H9 (cell line): Measurements from ENCODE around the gene RASA2. TPM values are rescaled to one million over a fixed set of nuclear protein-coding genes. Genes with fewer than 3 reads are reported as not detected.

Experiments
- DNase-seq: peaks from one replicate; pipeline ENCODE4 v3.0.0-alpha.2; 2017
- H2AFZ ChIP-seq: one replicate; pipeline ENCODE4 v1.6.1; 2013; ENCODE audit warnings: mild to moderate bottlenecking, low read length, control low read depth, moderate library complexity
- H2AK5ac ChIP-seq: 2 replicates; pipeline ENCODE4 v1.6.1; 2013; ENCODE audit warnings: low read length, control low read depth, mixed read lengths; ENCODE audit not compliant: insufficient read length
- H2BK120ac ChIP-seq: one replicate; pipeline ENCODE4 v1.6.1; 2013; ENCODE audit warnings: low read depth, mild to moderate bottlenecking, low read length, control low read depth, inconsistent platforms; ENCODE audit not compliant: poor library complexity, severe bottlenecking
- H2BK12ac ChIP-seq: 2 replicates; pipeline ENCODE4 v1.6.1; 2013; ENCODE audit warnings: low read length, control low read depth, mixed read lengths, low read depth; ENCODE audit not compliant: insufficient read length
- H2BK15ac ChIP-seq: 2 replicates; pipeline ENCODE4 v1.6.1; 2013; ENCODE audit warnings: low read depth, low read length, control low read depth
- H2BK20ac ChIP-seq: one replicate; pipeline ENCODE4 v1.6.1; 2013; ENCODE audit warnings: low read depth, mild to moderate bottlenecking, low read length, control low read depth, inconsistent platforms; ENCODE audit not compliant: poor library complexity, severe bottlenecking
- H2BK5ac ChIP-seq: 2 replicates; pipeline ENCODE4 v1.6.1; 2013; ENCODE audit warnings: low read length, control low read depth, mixed read lengths; ENCODE audit not compliant: insufficient read length
- H3K14ac ChIP-seq: 2 replicates; pipeline ENCODE4 v1.6.1; 2013; ENCODE audit warnings: low read length, control low read depth; ENCODE audit not compliant: insufficient read depth
- H3K18ac ChIP-seq: 2 replicates; pipeline ENCODE4 v1.6.1; 2013; ENCODE audit warnings: low read depth, mild to moderate bottlenecking, mixed read lengths, low read length, control low read depth; ENCODE audit not compliant: insufficient read length
- H3K23ac ChIP-seq: 2 replicates; pipeline ENCODE4 v1.6.1; 2013; ENCODE audit warnings: low read length, control low read depth, mixed read lengths, low read depth; ENCODE audit not compliant: insufficient read length
- H3K23me2 ChIP-seq: 2 replicates; pipeline ENCODE4 v1.6.1; 2013; ENCODE audit warnings: low read depth, mild to moderate bottlenecking, mixed read lengths, low read length, control low read depth; ENCODE audit not compliant: insufficient read length, poor library complexity, severe bottlenecking
- H3K27ac ChIP-seq: 2 replicates; pipeline ENCODE4 v1.5.1; 2013; ENCODE audit warnings: low read length, control low read depth, mixed read lengths, low read depth; ENCODE audit not compliant: insufficient read length
- H3K27me3 ChIP-seq: 2 replicates; pipeline ENCODE4 v1.6.1; 2013; ENCODE audit warnings: low read length, control low read depth, inconsistent platforms; ENCODE audit not compliant: insufficient read depth
- H3K4ac ChIP-seq: 2 replicates; pipeline ENCODE4 v1.6.1; 2013; ENCODE audit warnings: low read depth, mild to moderate bottlenecking, control low read depth, inconsistent platforms, low read length, moderate library complexity
- H3K4me1 ChIP-seq: 2 replicates; pipeline ENCODE4 v1.6.1; 2013; ENCODE audit warnings: low read length, control low read depth, inconsistent platforms; ENCODE audit not compliant: insufficient read depth
- H3K4me2 ChIP-seq: 2 replicates; pipeline ENCODE4 v1.6.1; 2013; ENCODE audit warnings: low read length, control low read depth, mixed read lengths; ENCODE audit not compliant: insufficient read length, insufficient read depth
- H3K56ac ChIP-seq: 2 replicates; pipeline ENCODE4 v1.6.1; 2013; ENCODE audit warnings: low read depth, mild to moderate bottlenecking, mixed read lengths, low read length, control low read depth; ENCODE audit not compliant: insufficient read length
- H3K79me1 ChIP-seq: 2 replicates; pipeline ENCODE4 v1.6.1; 2013; ENCODE audit warnings: low read depth, mild to moderate bottlenecking, moderate library complexity, low read length, control low read depth, inconsistent platforms; ENCODE audit not compliant: insufficient read depth, poor library complexity, severe bottlenecking
- H3K79me2 ChIP-seq: 2 replicates; pipeline ENCODE4 v1.6.1; 2013; ENCODE audit warnings: low read length, control low read depth, inconsistent platforms; ENCODE audit not compliant: insufficient read depth
- H3K9ac ChIP-seq: 2 replicates; pipeline ENCODE4 v1.6.1; 2013; ENCODE audit warnings: low read length, control low read depth, mixed read lengths; ENCODE audit not compliant: insufficient read length; ENCODE audit errors: extremely low read depth
- H3K9me3 ChIP-seq: one replicate; pipeline ENCODE4 v1.6.1; 2013; ENCODE audit warnings: low read depth, low read length, inconsistent platforms; ENCODE audit not compliant: control insufficient read depth
- H3T11ph ChIP-seq: one replicate; pipeline ENCODE4 v1.6.1; 2013; ENCODE audit warnings: mild to moderate bottlenecking, low read length, control low read depth, inconsistent platforms
- H4K20me1 ChIP-seq: one replicate; pipeline ENCODE4 v1.6.1; 2013; ENCODE audit not compliant: control insufficient read depth, insufficient read length, insufficient read depth
- H4K5ac ChIP-seq: 2 replicates; pipeline ENCODE4 v1.6.1; 2013; ENCODE audit warnings: low read depth, mild to moderate bottlenecking, mixed read lengths, low read length, control low read depth; ENCODE audit not compliant: insufficient read length
- H4K8ac ChIP-seq: replicated peaks from 2 replicates; pipeline ENCODE4 v1.6.1; 2013; ENCODE audit warnings: low read length, control low read depth, mixed read lengths, low read depth; ENCODE audit not compliant: insufficient read length
- H4K91ac ChIP-seq: 2 replicates; pipeline ENCODE4 v1.6.1; 2013; ENCODE audit warnings: low read depth, mild to moderate bottlenecking, moderate library complexity, mixed read lengths, low read length, control low read depth; ENCODE audit not compliant: insufficient read length
- H3K27ac Mint-ChIP-seq, 3 experiments: 2 replicates in 2 of 3; 3 replicates in 1 of 3; pipeline ENCODE4 v1.8.0; 2020 to 2021; ENCODE audit warnings: mixed read lengths in 3 of 3, mild to moderate bottlenecking in 1 of 3, moderate library complexity in 1 of 3
- H3K27me3 Mint-ChIP-seq: 2 replicates; pipeline ENCODE4 v1.8.0; 2021; ENCODE audit warnings: low read depth, mild to moderate bottlenecking, moderate library complexity, mixed read lengths
- H3K36me3 Mint-ChIP-seq, 3 experiments: 2 replicates in 2 of 3; 3 replicates in 1 of 3; pipeline ENCODE4 v1.8.0; 2020 to 2021; ENCODE audit warnings: low read depth in 3 of 3, mixed read lengths in 3 of 3; ENCODE audit not compliant: insufficient read depth in 1 of 3
- H3K4me1 Mint-ChIP-seq, 2 experiments: 2 replicates each; pipeline ENCODE4 v1.8.0; 2020; ENCODE audit warnings: mixed read lengths in 2 of 2
- H3K4me3 Mint-ChIP-seq, 2 experiments: 2 replicates in 1 of 2; 3 replicates in 1 of 2; pipeline ENCODE4 v1.8.0; 2020 to 2021; ENCODE audit warnings: mild to moderate bottlenecking in 2 of 2, mixed read lengths in 2 of 2, moderate library complexity in 1 of 2
- H3K9me3 Mint-ChIP-seq, 2 experiments: 2 replicates in 1 of 2; 3 replicates in 1 of 2; pipeline ENCODE4 v1.8.0; 2020; ENCODE audit warnings: mild to moderate bottlenecking in 2 of 2, mixed read lengths in 2 of 2, moderate library complexity in 1 of 2
- WGBS: extraction: QIAGEN DNeasy Blood & Tissue Kit; methylation state at CpG from one replicate; pipeline ENCODE4 v1.1.7; 2013; ENCODE audit warnings: missing lambda C conversion rate, low lambda C conversion rate, mixed read lengths; ENCODE audit not compliant: insufficient read length; ENCODE audit errors: extremely low coverage; 5-methylcytosine and 5-hydroxymethylcytosine counted together
- total RNA-seq: library from RNA; stranded (reverse); gene quantifications from 2 replicates; pipeline ENCODE4 v1.2.1, GENCODE V29; 2021
- TF ChIP-seq, protein P1 (sequence below): fragments of 200-600 bp; sonication (generic); conservative IDR thresholded peaks from 3 replicates; pipeline ENCODE4 v1.8.0; 2021; ENCODE audit warnings: antibody characterized with exemption, mild to moderate bottlenecking

Gene RASA2
- total RNA-seq, 1 experiment from 2014 or later = 24.4 TPM

DNA sequence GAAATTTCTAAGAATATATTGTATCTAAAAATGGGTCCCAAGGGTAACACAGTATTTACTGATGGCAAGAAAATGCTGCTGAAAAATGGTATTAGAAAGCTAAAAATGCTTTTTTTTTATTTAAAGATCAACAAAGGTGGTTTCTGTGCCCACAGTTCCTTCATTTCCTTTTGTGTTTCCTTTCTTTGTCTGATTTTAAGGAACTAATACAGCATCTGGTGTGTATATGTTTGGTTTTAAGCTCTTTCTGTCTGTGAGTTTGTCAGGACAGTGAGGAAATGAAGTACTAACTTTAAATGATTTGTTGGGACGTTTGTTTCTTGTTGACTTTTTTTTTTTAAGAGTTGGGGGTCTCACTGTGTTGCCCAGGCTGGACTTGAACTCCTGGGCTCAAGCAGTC is 38.2 kb downstream of the RASA2 start:
- H4K91ac ChIP-seq = no peak overlapping the region
- H3K4me1 ChIP-seq = no peaks in the 10 kb centered on the region
- no peak overlapping the region for H3K18ac ChIP-seq
- no peak overlapping the region for H3K27ac Mint-ChIP-seq
- no peak for DNase-seq
- no peaks in the 10 kb centered on the region for H3K79me1 ChIP-seq
- no CpG with 5 or more reads among the region's 1 CpG for WGBS
- H3K23me2 ChIP-seq = no peaks in the 10 kb centered on the region
- no peaks in the 10 kb centered on the region for H4K20me1 ChIP-seq
- no peak overlapping the region for H3K4ac ChIP-seq
- H3K4me1 Mint-ChIP-seq = peaks cover 12 to 13% of the 10 kb centered on the region in 2 experiments
- no peak overlapping the region for H2BK15ac ChIP-seq
- no peaks in the 10 kb centered on the region for H3K27me3 ChIP-seq
- TF ChIP-seq, protein P1, sequence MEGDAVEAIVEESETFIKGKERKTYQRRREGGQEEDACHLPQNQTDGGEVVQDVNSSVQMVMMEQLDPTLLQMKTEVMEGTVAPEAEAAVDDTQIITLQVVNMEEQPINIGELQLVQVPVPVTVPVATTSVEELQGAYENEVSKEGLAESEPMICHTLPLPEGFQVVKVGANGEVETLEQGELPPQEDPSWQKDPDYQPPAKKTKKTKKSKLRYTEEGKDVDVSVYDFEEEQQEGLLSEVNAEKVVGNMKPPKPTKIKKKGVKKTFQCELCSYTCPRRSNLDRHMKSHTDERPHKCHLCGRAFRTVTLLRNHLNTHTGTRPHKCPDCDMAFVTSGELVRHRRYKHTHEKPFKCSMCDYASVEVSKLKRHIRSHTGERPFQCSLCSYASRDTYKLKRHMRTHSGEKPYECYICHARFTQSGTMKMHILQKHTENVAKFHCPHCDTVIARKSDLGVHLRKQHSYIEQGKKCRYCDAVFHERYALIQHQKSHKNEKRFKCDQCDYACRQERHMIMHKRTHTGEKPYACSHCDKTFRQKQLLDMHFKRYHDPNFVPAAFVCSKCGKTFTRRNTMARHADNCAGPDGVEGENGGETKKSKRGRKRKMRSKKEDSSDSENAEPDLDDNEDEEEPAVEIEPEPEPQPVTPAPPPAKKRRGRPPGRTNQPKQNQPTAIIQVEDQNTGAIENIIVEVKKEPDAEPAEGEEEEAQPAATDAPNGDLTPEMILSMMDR = no peak
- H3K14ac ChIP-seq = no peak overlapping the region
- H3K23ac ChIP-seq = no peak overlapping the region
- H3K27me3 Mint-ChIP-seq = no peaks in the 10 kb centered on the region
- no peak overlapping the region for H2BK12ac ChIP-seq
- H3K79me2 ChIP-seq = no peaks in the 10 kb centered on the region
- no peaks in the 10 kb centered on the region for H3K9me3 Mint-ChIP-seq
- no peak overlapping the region for H4K8ac ChIP-seq
- no peak overlapping the region for H3K27ac ChIP-seq
- no peak overlapping the region for H3K56ac ChIP-seq
- no peak overlapping the region for H2AFZ ChIP-seq
- H4K5ac ChIP-seq = no peak overlapping the region
- no peak overlapping the region for H3K4me2 ChIP-seq
- H3K9me3 ChIP-seq = no peaks in the 10 kb centered on the region
- H3T11ph ChIP-seq = no peak overlapping the region
- peaks cover 0 to 14% (median 0%) of the 10 kb centered on the region in 3 experiments; a peak in 2 of 7 replicates for H3K36me3 Mint-ChIP-seq
- no peak overlapping the region for H3K9ac ChIP-seq
- no peak overlapping the region for H2BK5ac ChIP-seq
- H2BK120ac ChIP-seq = no peak overlapping the region
- no peak overlapping the region for H2AK5ac ChIP-seq
- H2BK20ac ChIP-seq = no peak overlapping the region
- H3K4me3 Mint-ChIP-seq = no peak overlapping the region
